Breast epithelium (tissue), 3 donors: Measurements from ENCODE around the gene RNF31.

Experiments
- CTCF ChIP-seq, 3 donors: fragments of 450-650 bp; IDR thresholded peaks; one replicate each; pipeline ENCODE4 v1.5.1; 2016 to 2017; ENCODE audit warnings: antibody characterized with exemption in 3 of 3, mild to moderate bottlenecking in 3 of 3, moderate library complexity in 3 of 3
- POLR2AphosphoS5 ChIP-seq, 3 donors: sonication (generic); formaldehyde crosslinking; IDR thresholded peaks; one replicate each; pipeline ENCODE4 v1.6.1; 2017; ENCODE audit warnings: antibody characterized with exemption in 3 of 3

- no peak for TF ChIP-seq CTCF (IDR thresholded peaks at IDR 0.05)
- TF ChIP-seq POLR2AphosphoS5 (IDR thresholded peaks at IDR 0.05): no peak
Measured at GRCh38 chr14:24137529-24138395, 9.5 kb upstream of the RNF31 start.
